Activated T-cell treated with anti-CD3 and anti-CD28 coated beads, Interleukin-2, amount 50 U/mL, for 24 hours (primary cell): ENCODE measurements around the gene GPR162.
A peak's percentile ranks its signal among the peaks of the same experiment; 100 is the strongest.
"Not testable (repeated sequence)": the region's sequence is repeated elsewhere in the genome, so short reads cannot be mapped to it uniquely, and the experiment has no call there.

Source experiments
- DNase-seq: peaks from one replicate; pipeline ENCODE4 v3.0.0-alpha.2; 2020
- H3K27ac Mint-ChIP-seq: 2 replicates; pipeline ENCODE4 v1.8.0; 2020; ENCODE audit warnings: mild to moderate bottlenecking, mixed read lengths
- H3K27me3 Mint-ChIP-seq: 2 replicates; pipeline ENCODE4 v1.8.0; 2020; ENCODE audit warnings: mixed read lengths
- H3K36me3 Mint-ChIP-seq: 2 replicates; pipeline ENCODE4 v1.8.0; 2020; ENCODE audit warnings: low read depth, mixed read lengths
- H3K4me1 Mint-ChIP-seq: 2 replicates; pipeline ENCODE4 v1.8.0; 2020; ENCODE audit warnings: low read depth, mixed read lengths
- H3K4me3 Mint-ChIP-seq: 2 replicates; pipeline ENCODE4 v1.8.0; 2020; ENCODE audit warnings: mild to moderate bottlenecking, moderate library complexity, mixed read lengths
- H3K9me3 Mint-ChIP-seq: 2 replicates; pipeline ENCODE4 v1.8.0; 2020; ENCODE audit warnings: mixed read lengths

Gene GPR162

GRCh38 chr12:6872073-6873048, 50.7 kb downstream of the GPR162 start:
- Mint-ChIP-seq H3K9me3 (no peaks in the 10 kb centered on the region), H3K4me3 (peak overlapping the region; percentile 95), H3K4me1 (peaks cover 52% of the 10 kb centered on the region), H3K27me3 (no peaks in the 10 kb centered on the region), H3K27ac (peak overlapping the region; percentile 97), H3K36me3 (peaks cover 85% of the 10 kb centered on the region)
- DNase-seq: peak; percentile 93

GRCh38 chr12:6873094-6874014, 51.7 kb downstream of the GPR162 start, which contains the start of gene SPSB2:
TSS of gene SPSB2 (minus strand) at chr12:6873303. CDS start at chr12:6872901, 402 bp downstream.
- no peaks in the 10 kb centered on the region for H3K27me3 Mint-ChIP-seq
- H3K9me3 Mint-ChIP-seq: no peaks in the 10 kb centered on the region
- H3K4me1 Mint-ChIP-seq: peaks cover 52% of the 10 kb centered on the region
- peak; percentile 100 for DNase-seq
- peaks cover 83% of the 10 kb centered on the region for H3K36me3 Mint-ChIP-seq
- peak within 1 kb of the TSS; percentile 97 for H3K27ac Mint-ChIP-seq
- H3K4me3 Mint-ChIP-seq: peak within 1 kb of the TSS; percentile 95

GRCh38 chr12:6874015-6874368, 52.4 kb downstream of the GPR162 start:
- not testable (repeated sequence) for H3K27me3 Mint-ChIP-seq, H3K9me3 Mint-ChIP-seq, DNase-seq
- Mint-ChIP-seq H3K27ac (peak overlapping the region; percentile 89), H3K4me1 (peaks cover 46% of the 10 kb centered on the region), H3K4me3 (peak overlapping the region; percentile 80), H3K36me3 (peaks cover 79% of the 10 kb centered on the region)
